IPS-NIHi7 (cell line): ENCODE data around the gene RNF4.

Experiments used
- DNase-seq: peaks from one replicate; pipeline ENCODE4 v3.0.0; 2012; ENCODE audit warnings: mixed read lengths; ENCODE audit errors: extremely low spot score

Gene RNF4

GRCh38 chr4:2437475-2438215 is 31.3 kb upstream of the RNF4 start:
- no peak for DNase-seq

GRCh38 chr4:2438822-2439718 is 29.8 kb upstream of the RNF4 start:
- no peak for DNase-seq

- DNase-seq = peak; percentile 96
These were observed 27.3 kb upstream of the RNF4 start for GRCh38 chr4:2441393-2442174.

GRCh38 chr4:2442175-2442993 is 26.5 kb upstream of the RNF4 start:
- DNase-seq = peak; percentile 69

GRCh38 chr4:2443061-2443730 is 25.7 kb upstream of the RNF4 start:
- no peak for DNase-seq

GRCh38 chr4:2443956-2444740 is 24.8 kb upstream of the RNF4 start:
- DNase-seq = no peak

GRCh38 chr4:2445130-2445529 is 23.8 kb upstream of the RNF4 start:
- DNase-seq = no peak

GRCh38 chr4:2445571-2445970 is 23.3 kb upstream of the RNF4 start:
- DNase-seq = no peak

- no peak for DNase-seq
These were observed 22.0 kb upstream of the RNF4 start for GRCh38 chr4:2446656-2447564.

- no peak for DNase-seq
These were observed 20.3 kb upstream of the RNF4 start for GRCh38 chr4:2448589-2448988.

GRCh38 chr4:2449051-2449450 is 19.9 kb upstream of the RNF4 start:
- DNase-seq = no peak

- no peak for DNase-seq
These were observed 19.2 kb upstream of the RNF4 start for GRCh38 chr4:2449511-2450392.

- no peak for DNase-seq
These were observed 18.4 kb upstream of the RNF4 start for GRCh38 chr4:2450394-2451035.

GRCh38 chr4:2451036-2451520 is 17.8 kb upstream of the RNF4 start:
- no peak for DNase-seq

- DNase-seq = peak; percentile 7
These were observed 16.8 kb upstream of the RNF4 start for GRCh38 chr4:2451821-2452785.
